ENCODE measurements around the gene TMEM163.
"Not testable (repeated sequence)": the region's sequence is repeated elsewhere in the genome, so short reads cannot be mapped to it uniquely, and the experiment has no call there.

Gene TMEM163

DNA sequence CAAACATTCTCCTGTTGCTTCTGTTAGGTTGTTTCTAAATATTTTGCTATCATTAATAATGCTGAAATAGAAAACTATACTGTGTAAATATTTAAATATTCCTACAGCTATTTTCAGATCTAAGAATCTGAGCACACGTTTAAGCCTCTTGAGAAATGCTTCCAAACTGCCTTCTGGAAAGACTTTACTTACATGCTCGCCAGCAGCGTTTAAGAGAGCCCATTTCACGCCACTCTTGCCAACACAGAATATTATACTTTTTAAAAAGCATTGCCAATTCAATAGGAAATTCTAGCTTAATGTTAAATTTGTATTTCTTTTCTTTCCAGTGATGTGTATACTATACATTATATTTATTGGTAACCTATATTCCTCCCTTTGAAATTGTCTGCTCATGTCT, 92.0 kb downstream of the TMEM163 start:
- peaks cover 0 to 2% of the 10 kb centered on the region in 2 donors for H3K4me1 Mint-ChIP-seq (ENCODE audit: low read depth in 2 of 2)
- H3K36me3 Mint-ChIP-seq (ENCODE audit: insufficient read depth), result no peaks in the 10 kb centered on the region
- no peak overlapping the region for H3K4me3 Mint-ChIP-seq
- no peak for ATAC-seq (replicated peaks)
- no peak for DNase-seq
- no peak overlapping the region for H3K27ac Mint-ChIP-seq
- no peaks in the 10 kb centered on the region for H3K27me3 Mint-ChIP-seq
- H3K9me3 Mint-ChIP-seq, result no peaks in the 10 kb centered on the region

DNA sequence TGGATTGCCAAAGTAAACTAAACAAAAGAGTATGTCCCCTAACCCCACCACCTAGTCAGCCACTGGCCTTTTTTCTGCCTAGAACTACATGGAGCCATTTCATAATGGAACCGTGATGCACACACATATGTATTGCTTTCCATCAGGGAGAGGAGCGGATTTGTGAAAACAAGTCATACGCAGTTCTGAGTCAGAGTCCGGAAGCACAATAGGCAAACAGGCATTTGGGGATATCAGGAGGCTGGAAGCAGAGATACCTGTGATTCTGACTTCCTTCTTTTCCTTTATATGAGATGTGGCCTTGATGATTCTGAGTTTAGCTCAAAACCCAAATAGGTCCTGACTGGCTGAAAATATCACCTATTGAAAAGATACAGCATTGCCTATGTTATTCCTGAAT, 93.5 kb downstream of the TMEM163 start:
- no peaks in the 10 kb centered on the region for H3K27me3 Mint-ChIP-seq
- no peak for DNase-seq
- H3K9me3 Mint-ChIP-seq, result no peaks in the 10 kb centered on the region
- no peaks in the 10 kb centered on the region for H3K36me3 Mint-ChIP-seq (ENCODE audit: insufficient read depth)
- no peak for ATAC-seq (replicated peaks)
- H3K4me1 Mint-ChIP-seq (ENCODE audit: low read depth in 2 of 2), result peaks cover 0 to 2% of the 10 kb centered on the region in 2 donors
- H3K27ac Mint-ChIP-seq, result no peak overlapping the region
- H3K4me3 Mint-ChIP-seq, result no peak overlapping the region

DNA sequence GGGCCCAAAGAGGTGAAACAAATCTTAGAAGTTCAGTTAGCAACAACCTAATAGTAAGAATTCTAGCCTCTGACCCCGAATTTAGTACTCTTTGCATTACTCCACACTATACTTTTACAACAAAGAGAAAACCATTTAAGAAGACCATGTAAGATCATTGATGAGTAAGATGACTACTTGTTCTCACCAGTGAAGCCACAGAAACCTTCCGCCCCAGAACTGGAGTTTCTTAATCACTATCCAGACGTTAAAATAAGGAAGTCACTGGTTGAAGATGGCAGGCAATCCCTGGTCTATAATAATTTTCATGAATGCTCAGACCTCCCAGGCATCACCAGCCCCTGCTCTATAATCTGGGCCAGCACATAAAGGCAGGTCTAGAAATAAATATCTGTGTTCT, 95.0 kb downstream of the TMEM163 start:
- ATAC-seq (replicated peaks), result no peak
- DNase-seq, result no peak
- Mint-ChIP-seq H3K27ac (peak overlapping the region in 1 of 2 donors; percentile 8), H3K9me3 (peaks cover 5 to 8% of the 10 kb centered on the region in 2 donors), H3K36me3 (ENCODE audit: insufficient read depth) (no peaks in the 10 kb centered on the region), H3K27me3 (no peaks in the 10 kb centered on the region), H3K4me3 (no peak overlapping the region), H3K4me1 (ENCODE audit: low read depth in 2 of 2) (peaks cover 0 to 2% of the 10 kb centered on the region in 2 donors)

DNA sequence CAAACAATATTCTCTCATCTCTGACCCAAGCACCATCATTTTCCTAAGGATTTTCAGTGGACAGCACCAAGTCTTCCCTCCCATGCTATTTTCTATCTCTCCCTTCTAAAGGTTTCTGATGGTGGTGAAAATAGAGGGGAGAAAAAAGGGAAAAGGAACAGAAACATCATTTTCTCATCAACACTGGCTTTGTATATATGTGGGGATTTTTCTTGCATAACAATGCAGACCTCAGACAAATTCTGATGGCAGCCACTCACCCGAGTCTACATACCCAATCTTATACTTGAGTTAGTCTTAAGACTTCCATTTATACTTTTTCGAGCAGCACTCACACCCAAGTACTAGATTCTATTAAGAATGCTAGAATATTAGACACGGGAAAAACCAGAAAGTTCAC, 95.8 kb downstream of the TMEM163 start:
- Mint-ChIP-seq H3K4me3 (no peak overlapping the region), H3K27ac (no peak overlapping the region)
- no peak for ATAC-seq (replicated peaks)

DNA sequence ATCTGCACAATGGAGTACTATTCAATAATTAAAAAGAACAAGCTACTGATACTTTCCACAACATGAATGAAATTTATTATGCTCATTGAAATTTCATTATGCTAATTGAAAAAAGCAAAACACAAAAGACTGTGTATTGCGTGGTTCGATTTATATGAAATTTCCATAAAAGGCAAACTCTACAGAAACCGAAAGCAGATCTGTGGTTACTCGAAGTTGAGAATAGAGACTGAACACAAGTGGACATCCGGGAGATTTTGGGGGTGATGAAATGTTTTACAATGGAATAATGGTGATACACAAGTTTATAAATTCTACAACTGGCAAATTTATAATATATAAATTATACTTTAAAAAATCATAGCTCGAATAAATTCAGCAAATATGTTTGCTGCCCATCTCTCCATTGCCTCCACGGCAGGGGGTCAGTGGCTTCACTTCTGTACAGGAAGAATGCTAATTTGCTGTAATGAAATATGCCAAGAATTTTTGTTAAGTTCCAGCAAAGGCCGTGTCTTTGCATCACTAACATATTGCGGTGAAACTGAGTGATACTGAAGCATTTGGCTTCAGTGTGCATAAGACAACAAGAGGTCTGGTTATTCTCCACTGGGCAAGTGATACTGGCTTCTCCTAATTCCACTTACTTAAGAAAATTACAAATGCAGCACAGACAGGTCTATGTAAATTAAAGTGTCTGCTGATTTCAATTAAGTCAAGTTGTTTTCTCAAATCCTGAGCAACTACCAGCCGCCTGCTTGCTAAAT, 96.7 kb downstream of the TMEM163 start:
- Mint-ChIP-seq H3K4me3 (peak overlapping the region in 1 of 2 donors; percentile 45), H3K4me1 (ENCODE audit: low read depth in 2 of 2) (peaks cover 0 to 2% of the 10 kb centered on the region in 2 donors), H3K9me3 (peaks cover 7 to 8% of the 10 kb centered on the region in 2 donors), H3K27ac (no peak overlapping the region), H3K27me3 (no peaks in the 10 kb centered on the region), H3K36me3 (ENCODE audit: insufficient read depth) (no peaks in the 10 kb centered on the region)
- DNase-seq (no peak), ATAC-seq (replicated peaks) (peak; percentile 59)

More for the DNA sequence above, 95.8 kb downstream of the TMEM163 start:
- Mint-ChIP-seq H3K9me3 (peaks cover 7 to 8% of the 10 kb centered on the region in 2 donors), H3K4me1 (ENCODE audit: low read depth in 2 of 2) (peaks cover 0 to 2% of the 10 kb centered on the region in 2 donors), H3K36me3 (ENCODE audit: insufficient read depth) (no peaks in the 10 kb centered on the region), H3K27me3 (no peaks in the 10 kb centered on the region)
- no peak for DNase-seq

DNA sequence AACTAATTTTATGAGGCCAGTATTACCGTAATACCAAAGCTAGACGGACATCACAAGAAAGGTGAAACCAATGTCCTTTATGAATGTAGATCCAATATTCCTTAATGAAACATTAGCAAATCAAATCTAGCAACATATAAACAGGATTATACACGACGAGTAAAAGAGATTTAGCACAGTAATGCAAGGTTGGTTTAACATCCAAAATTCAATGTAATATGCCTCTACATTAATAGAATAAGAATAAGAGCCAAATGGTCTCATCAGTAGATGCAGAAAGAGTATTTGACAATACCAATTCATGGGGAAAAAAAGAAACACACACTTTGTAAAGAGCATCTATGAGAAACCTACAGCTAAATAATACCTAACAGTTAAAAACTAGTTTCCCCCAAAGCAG, 99.5 kb downstream of the TMEM163 start:
- H3K27ac Mint-ChIP-seq, result no peak overlapping the region

DNA sequence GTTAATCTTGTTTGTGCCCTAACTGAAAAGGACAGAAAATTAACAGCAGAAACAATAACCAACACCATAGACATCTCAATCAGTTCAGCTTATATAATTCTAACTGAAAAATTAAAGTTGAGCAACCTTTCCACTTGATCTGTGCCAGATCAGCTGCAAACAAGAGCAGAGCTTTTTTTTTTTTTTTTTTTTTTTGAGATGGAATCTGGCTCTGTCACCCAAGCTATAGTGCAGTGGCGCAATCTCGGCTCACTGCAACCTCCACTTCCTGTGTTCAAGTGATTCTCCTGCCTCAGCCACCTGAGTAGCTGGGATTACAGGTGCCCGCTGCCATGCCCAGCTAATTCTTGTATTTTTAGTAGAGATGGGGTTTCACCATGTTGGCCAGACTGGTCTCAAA, 103.3 kb downstream of the TMEM163 start:
- H3K36me3 Mint-ChIP-seq (ENCODE audit: insufficient read depth); H3K27ac Mint-ChIP-seq; H3K4me1 Mint-ChIP-seq (ENCODE audit: low read depth in 2 of 2); DNase-seq; H3K4me3 Mint-ChIP-seq; ATAC-seq (replicated peaks); H3K27me3 Mint-ChIP-seq: not testable (repeated sequence)
- peaks cover 13 to 15% of the 10 kb centered on the region in 2 donors for H3K9me3 Mint-ChIP-seq

More for the DNA sequence above, 99.5 kb downstream of the TMEM163 start:
- H3K9me3 Mint-ChIP-seq, result peaks cover 7 to 8% of the 10 kb centered on the region in 2 donors
- peaks cover 0 to 2% of the 10 kb centered on the region in 2 donors for H3K4me1 Mint-ChIP-seq (ENCODE audit: low read depth in 2 of 2)
- no peaks in the 10 kb centered on the region for H3K27me3 Mint-ChIP-seq
- H3K36me3 Mint-ChIP-seq (ENCODE audit: insufficient read depth), result peaks cover 3% of the 10 kb centered on the region
- no peak overlapping the region for H3K4me3 Mint-ChIP-seq
- DNase-seq, result no peak
- ATAC-seq (replicated peaks), result no peak

DNA sequence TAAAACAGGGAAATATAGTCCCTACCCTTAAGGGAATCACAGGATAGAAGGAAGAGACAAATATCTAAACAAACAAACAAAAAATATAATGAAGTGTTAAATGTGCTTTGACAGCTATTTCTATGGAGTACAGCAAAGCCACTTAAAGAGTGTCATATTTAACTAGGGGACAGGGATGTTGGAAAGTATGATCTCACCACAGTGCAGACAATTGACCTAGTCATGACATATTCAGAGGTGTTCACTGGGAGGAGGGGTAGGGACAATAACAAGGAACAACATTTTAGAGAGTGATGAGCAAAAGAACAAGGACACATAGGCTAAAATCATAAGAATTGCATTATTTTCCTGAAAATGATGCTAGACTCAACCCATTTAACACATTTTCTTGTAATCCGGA, 107.5 kb downstream of the TMEM163 start:
- ATAC-seq (replicated peaks), result no peak
- H3K36me3 Mint-ChIP-seq (ENCODE audit: insufficient read depth), result peaks cover 3% of the 10 kb centered on the region
- H3K27me3 Mint-ChIP-seq, result peaks cover 5 to 6% of the 10 kb centered on the region in 2 donors
- no peak for DNase-seq
- H3K4me1 Mint-ChIP-seq (ENCODE audit: low read depth in 2 of 2), result no peaks in the 10 kb centered on the region
- no peak overlapping the region for H3K27ac Mint-ChIP-seq
- no peak overlapping the region for H3K4me3 Mint-ChIP-seq
- H3K9me3 Mint-ChIP-seq, result peaks cover 6 to 7% of the 10 kb centered on the region in 2 donors

DNA sequence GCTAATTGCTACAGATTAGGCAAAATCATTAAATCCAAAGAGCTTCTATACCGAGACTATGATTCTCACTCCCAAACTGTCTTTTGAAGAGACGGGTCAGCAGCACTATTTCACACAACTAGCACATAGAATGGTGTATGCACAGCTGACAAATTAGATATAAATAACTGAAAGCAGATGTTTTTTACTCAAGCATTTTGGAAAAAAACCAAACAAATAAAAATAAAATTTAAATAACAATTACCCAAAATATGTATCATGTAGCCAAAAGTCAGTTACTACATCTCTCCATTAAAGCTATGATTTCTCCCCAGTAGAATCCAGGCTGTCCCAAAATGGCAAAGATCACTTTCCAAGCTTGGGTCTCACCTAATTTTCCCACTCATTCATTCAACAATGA, 107.9 kb downstream of the TMEM163 start:
- Mint-ChIP-seq H3K27me3 (peaks cover 8 to 10% of the 10 kb centered on the region in 2 donors), H3K27ac (no peak overlapping the region), H3K36me3 (ENCODE audit: insufficient read depth) (peaks cover 3% of the 10 kb centered on the region), H3K9me3 (peaks cover 6 to 7% of the 10 kb centered on the region in 2 donors), H3K4me3 (no peak overlapping the region), H3K4me1 (ENCODE audit: low read depth in 2 of 2) (no peaks in the 10 kb centered on the region)
- DNase-seq, result no peak
- ATAC-seq (replicated peaks), result no peak

DNA sequence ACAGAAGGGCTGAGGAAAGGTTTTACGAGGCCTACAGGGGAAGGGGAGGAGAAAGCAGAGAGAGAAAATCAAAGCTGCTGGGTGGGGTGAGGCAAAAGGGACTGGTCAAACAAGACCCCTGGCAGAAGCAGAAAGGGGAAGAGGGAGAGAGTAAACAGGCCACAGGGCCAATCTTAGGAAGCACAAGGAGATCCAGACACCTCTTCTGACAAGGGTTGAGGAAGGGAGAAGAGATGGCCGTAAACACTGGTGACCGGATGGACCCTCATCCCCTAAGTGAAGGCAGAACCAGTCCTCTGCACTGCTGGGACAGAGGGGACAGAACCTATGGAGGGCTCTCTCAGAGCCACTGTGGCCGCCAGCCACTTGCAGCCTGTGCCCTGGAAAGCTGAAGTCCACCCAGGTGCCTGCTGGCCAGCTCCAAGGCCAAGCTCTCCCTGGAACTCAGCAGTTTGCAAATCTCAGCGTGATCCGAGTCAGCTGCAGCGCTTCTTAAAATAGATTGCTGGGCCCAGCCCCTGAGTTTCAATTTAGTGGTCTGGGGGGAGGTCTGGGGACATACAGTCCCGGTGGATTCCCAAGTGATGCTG, 108.8 kb downstream of the TMEM163 start:
- Mint-ChIP-seq H3K4me1 (ENCODE audit: low read depth in 2 of 2) (no peaks in the 10 kb centered on the region), H3K27me3 (peaks cover 16 to 19% of the 10 kb centered on the region in 2 donors), H3K9me3 (peaks cover 6 to 7% of the 10 kb centered on the region in 2 donors), H3K4me3 (no peak overlapping the region), H3K36me3 (ENCODE audit: insufficient read depth) (no peaks in the 10 kb centered on the region), H3K27ac (no peak overlapping the region)
- ATAC-seq (replicated peaks), result no peak
- DNase-seq, result no peak

DNA sequence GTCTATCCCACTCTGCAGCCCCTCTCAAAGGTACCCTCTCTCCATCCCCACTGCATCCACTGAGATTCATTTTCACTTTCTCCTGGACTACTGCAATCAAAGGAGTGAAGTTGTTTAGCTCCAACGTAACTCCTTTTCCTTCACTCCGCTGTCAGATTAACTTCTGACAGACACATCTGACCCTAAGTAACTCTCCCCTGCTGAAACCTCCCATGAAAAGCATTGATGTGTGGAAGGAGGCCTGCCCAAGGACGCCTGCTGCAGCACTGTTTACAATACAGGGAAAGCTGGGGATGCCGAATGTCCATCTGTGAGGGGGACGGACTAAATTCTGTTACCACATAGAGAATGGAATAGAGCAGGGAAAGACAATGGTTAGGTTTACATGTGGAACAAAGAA, 114.8 kb downstream of the TMEM163 start:
- Mint-ChIP-seq H3K27ac (peak overlapping the region in 1 of 2 donors; percentile 13), H3K9me3 (no peaks in the 10 kb centered on the region), H3K4me1 (ENCODE audit: low read depth in 2 of 2) (no peaks in the 10 kb centered on the region), H3K36me3 (ENCODE audit: insufficient read depth) (peaks cover 4% of the 10 kb centered on the region), H3K4me3 (no peak overlapping the region), H3K27me3 (peaks cover 46 to 52% of the 10 kb centered on the region in 2 donors)
- DNase-seq, result no peak
- no peak for ATAC-seq (replicated peaks)

DNA sequence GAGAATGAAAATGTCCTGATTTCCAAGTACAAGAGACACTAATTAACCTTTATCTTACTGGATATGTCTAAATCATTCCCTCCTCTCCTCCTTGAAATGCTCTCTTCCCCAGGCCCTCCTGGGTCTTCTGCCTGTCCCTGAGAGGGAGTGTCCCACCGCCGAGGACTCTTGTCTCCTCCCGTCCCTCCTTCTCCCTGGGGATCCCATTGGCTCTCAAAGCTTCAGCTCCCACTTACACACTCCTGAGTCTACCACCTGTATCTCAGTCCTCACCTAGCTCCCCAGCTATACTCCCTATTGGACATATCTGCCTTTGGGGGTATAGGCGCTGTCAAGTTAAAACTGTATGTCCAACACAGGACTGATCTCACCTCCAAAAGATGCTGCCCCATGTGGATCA, 116.1 kb downstream of the TMEM163 start:
- peaks cover 4% of the 10 kb centered on the region for H3K36me3 Mint-ChIP-seq (ENCODE audit: insufficient read depth)
- DNase-seq (no peak), ATAC-seq (replicated peaks) (no peak)
- no peak overlapping the region for H3K4me3 Mint-ChIP-seq
- no peak overlapping the region for H3K27ac Mint-ChIP-seq
- H3K4me1 Mint-ChIP-seq (ENCODE audit: low read depth in 2 of 2), result no peaks in the 10 kb centered on the region
- peaks cover 53 to 60% of the 10 kb centered on the region in 2 donors for H3K27me3 Mint-ChIP-seq
- no peaks in the 10 kb centered on the region for H3K9me3 Mint-ChIP-seq

DNA sequence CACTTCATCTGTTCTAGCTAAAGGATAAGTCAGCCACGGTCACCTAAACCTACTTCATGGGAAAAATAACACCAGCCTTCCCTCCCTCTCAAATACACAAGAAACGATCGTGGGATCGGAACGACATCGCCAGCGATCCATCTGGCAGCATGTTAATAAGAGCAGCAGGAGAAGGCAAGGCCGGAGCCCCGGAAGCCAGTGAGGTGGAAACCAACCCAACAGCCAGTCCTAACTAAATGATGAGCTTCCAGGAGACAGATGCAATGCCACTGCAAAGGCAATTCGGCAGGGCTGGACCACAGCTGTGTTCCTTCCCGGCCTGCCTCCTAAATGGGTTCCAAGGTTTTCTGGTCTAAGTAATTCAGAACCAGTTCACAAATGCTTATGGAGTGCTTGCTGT, 117.5 kb downstream of the TMEM163 start:
- ATAC-seq (replicated peaks) (no peak), DNase-seq (no peak)
- peaks cover 48 to 54% of the 10 kb centered on the region in 2 donors for H3K27me3 Mint-ChIP-seq
- peaks cover 4% of the 10 kb centered on the region for H3K36me3 Mint-ChIP-seq (ENCODE audit: insufficient read depth)
- H3K27ac Mint-ChIP-seq, result no peak overlapping the region
- no peak overlapping the region for H3K4me3 Mint-ChIP-seq
- no peaks in the 10 kb centered on the region for H3K4me1 Mint-ChIP-seq (ENCODE audit: low read depth in 2 of 2)
- no peaks in the 10 kb centered on the region for H3K9me3 Mint-ChIP-seq

DNA sequence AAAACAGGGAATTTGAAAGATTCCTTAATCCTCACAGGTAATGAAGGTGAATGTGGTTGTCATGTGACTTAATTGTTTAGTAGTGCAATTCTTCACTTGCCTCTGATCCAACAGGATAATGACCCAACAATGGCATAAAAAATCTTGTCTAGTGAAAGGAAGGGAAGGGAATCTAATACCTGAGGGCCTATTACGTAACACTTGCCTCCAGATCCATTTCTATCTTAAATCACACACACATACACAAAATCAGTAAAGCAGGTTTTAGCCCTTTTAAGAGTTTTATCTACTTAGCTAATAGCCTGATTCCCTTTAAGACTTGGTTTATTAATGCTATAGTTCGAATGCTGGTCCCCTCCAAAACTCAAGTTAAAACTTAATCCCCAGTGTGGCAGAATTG, 118.6 kb downstream of the TMEM163 start:
- Mint-ChIP-seq H3K36me3 (ENCODE audit: insufficient read depth) (peaks cover 4% of the 10 kb centered on the region), H3K27ac (no peak overlapping the region)

More for the DNA sequence above, 118.6 kb downstream of the TMEM163 start:
- DNase-seq (no peak), ATAC-seq (replicated peaks) (no peak)
- H3K9me3 Mint-ChIP-seq, result no peaks in the 10 kb centered on the region
- H3K4me1 Mint-ChIP-seq (ENCODE audit: low read depth in 2 of 2), result no peaks in the 10 kb centered on the region
- no peak overlapping the region for H3K4me3 Mint-ChIP-seq
- peaks cover 39 to 44% of the 10 kb centered on the region in 2 donors for H3K27me3 Mint-ChIP-seq

Data from effector memory CD8-positive, alpha-beta T cell (primary cell).